Measurements from ENCODE around the gene WDR93. TPM values are rescaled to one million over a fixed set of nuclear protein-coding genes. Genes with fewer than 3 reads are reported as not detected.

The WDR93 gene
- total and polyA plus RNA-seq, 2 of the 4 experiments (the other 2 are of a cell fraction): not detected

GRCh38 chr15:89770041-89770440, 79.4 kb downstream of the WDR93 start:
- peak; percentile 43 for ATAC-seq (ENCODE audit: low read depth)
- H3K9me1 ChIP-seq (ENCODE audit: insufficient read depth, low read length): 0 out of 2 replicates have a peak, but pooled peaks cover 2% of the 10 kb centered on the region
- H3K36me3 ChIP-seq (ENCODE audit: control insufficient read depth, insufficient read depth, low read length): no peaks in the 10 kb centered on the region
- no peak overlapping the region for H4K91ac ChIP-seq (ENCODE audit: insufficient read depth, low read depth, low read length)
- peak overlapping the region; percentile 37; the same call in 1 of the 2 replicates for H3K4ac ChIP-seq (ENCODE audit: low read depth, low read length)
- BruUV-seq (replicated peaks): no TSS peak
- H3K9ac ChIP-seq (ENCODE audit: low read depth, low read length): no peak overlapping the region
- peak overlapping the region; percentile 80 for H2AFZ ChIP-seq (replicated peaks; ENCODE audit: low read length, poor library complexity)
- H3K14ac ChIP-seq (replicated peaks; ENCODE audit: low read depth, low read length): peak overlapping the region; percentile 28; the same call in 1 of the 2 replicates
- peak overlapping the region; percentile 35; the same call in 1 of the 2 replicates for H2BK120ac ChIP-seq (ENCODE audit: low read depth, low read length)
- peak overlapping the region; percentile 24; the same call in 1 of the 2 replicates for H3K18ac ChIP-seq (ENCODE audit: low read depth, low read length)
- no peak overlapping the region for H2BK5ac ChIP-seq (ENCODE audit: low read depth, low read length, poor library complexity, severe bottlenecking)
- peak overlapping the region in 1 of 2 experiments; percentile 48; a peak in 1 of 4 replicates for H4K8ac ChIP-seq (ENCODE audit: low read depth in 2 of 2, low read length in 2 of 2)
- H4K5ac ChIP-seq (ENCODE audit: low read depth, low read length): no peak overlapping the region
- H3K27ac ChIP-seq (ENCODE audit: insufficient read depth, low read length): no peak overlapping the region
- H2BK15ac ChIP-seq (ENCODE audit: low read depth, low read length): no peak overlapping the region
- no peaks in the 10 kb centered on the region for H3K9me3 ChIP-seq (ENCODE audit: control insufficient read depth, insufficient read depth, low read length)
- peak overlapping the region; percentile 41; the same call in 1 of the 2 replicates for H2BK20ac ChIP-seq (ENCODE audit: low read depth, low read length)
- intact Hi-C loops (cut with micrococcal nuclease) (loop anchor here (5.0 kb wide), 1 partner anchor 77 kb away; no protein-coding TSS in a partner anchor), dilution Hi-C loops (cut with HindIII; ENCODE audit: low sequenced_read_pairs, unreplicated experiment) (loop anchor here (25.0 kb wide), 1 partner anchor 92 kb away; no protein-coding TSS in a partner anchor), in situ Hi-C loops (cut with MboI; ENCODE audit: low sequenced_read_pairs) (no loop called here)
- WGBS, 2 experiments (ENCODE audit: extremely low coverage in 2 of 2, insufficient read length in 1 of 2): 100% methylated on average over 1 of the region's 3 CpGs; no CpG with 5 or more reads in 1 of the 2 experiments
- POLR2A ChIA-PET (ENCODE audit: unreplicated experiment): no interaction called here
- CTCF ChIA-PET: interaction anchor here (0.9 to 1.2 kb wide), 2 partner anchors 9 to 118 kb away, joined by 3 to 4 read pairs; no protein-coding TSS in a partner anchor
- no peaks in the 10 kb centered on the region for H3K27me3 ChIP-seq (ENCODE audit: control insufficient read depth, insufficient read depth, low read length)
- no peak for TF ChIP-seq RCOR1 (IDR thresholded peaks at IDR 0.05; ENCODE audit: insufficient replicate concordance, low read length)
- TF ChIP-seq POLR2A (IDR thresholded peaks at IDR 0.05; ENCODE audit: low read depth, low read length): no peak
- TF ChIP-seq RFX5 (IDR thresholded peaks at IDR 0.05; ENCODE audit: low read depth, low read length): no peak
- no peak for TF ChIP-seq BHLHE40 (IDR thresholded peaks at IDR 0.05; ENCODE audit: low read depth, low read length)
- TF ChIP-seq MAZ (IDR thresholded peaks at IDR 0.05; ENCODE audit: borderline replicate concordance, low read depth, low read length): no peak
- no peak for TF ChIP-seq MAFK (IDR thresholded peaks at IDR 0.05; ENCODE audit: low read depth, low read length)
- peak overlapping the region; percentile 52 for H2AK9ac ChIP-seq (replicated peaks; ENCODE audit: low read depth, low read length, poor library complexity)
- no peak overlapping the region for H3K23ac ChIP-seq (ENCODE audit: low read depth, low read length)
- peak; percentile 70 for DNase-seq
- H3K4me3 ChIP-seq (ENCODE audit: insufficient read depth, low read depth, low read length): no peak overlapping the region
- H2AK5ac ChIP-seq (ENCODE audit: low read depth, low read length): peak overlapping the region; percentile 19; the same call in 1 of the 2 replicates
- H3K56ac ChIP-seq (ENCODE audit: extremely low read depth, insufficient read depth, low read length): no peak overlapping the region
- H3K4me1 ChIP-seq (ENCODE audit: control insufficient read depth, insufficient read depth, low read length): peaks cover 14% of the 10 kb centered on the region
- no peaks in the 10 kb centered on the region for H3K79me1 ChIP-seq (ENCODE audit: low read depth in 1 of 2, low read length in 2 of 2)
- no peak overlapping the region for H3K4me2 ChIP-seq (ENCODE audit: low read depth, low read length)
- no peaks in the 10 kb centered on the region for H4K20me1 ChIP-seq (ENCODE audit: insufficient read depth, low read length)

Measured in IMR-90 (cell line).